DOHH2 (cell line): Measurements from ENCODE around the gene ZBTB33.
A peak's percentile ranks its signal among the peaks of the same experiment; 100 is the strongest.

Source experiments
- H3F3A ChIP-seq: fragments of 200-600 bp; sonication (generic), shearing (Covaris generic); 2 replicates; pipeline ENCODE4 v1.6.0; 2016; ENCODE audit warnings: antibody characterized with exemption, mild to moderate bottlenecking; ENCODE audit not compliant: control insufficient read depth, insufficient read depth
- H3K27ac ChIP-seq: fragments of 200-600 bp; sonication (generic); 2 replicates; pipeline ENCODE4 v1.5.1; 2014; ENCODE audit warnings: low read depth, mild to moderate bottlenecking, low read length, moderate library complexity
- H3K27me3 ChIP-seq: fragments of 200-600 bp; sonication (generic); 2 replicates; pipeline ENCODE4 v1.6.1; 2014; ENCODE audit warnings: mild to moderate bottlenecking, low read length, mixed read lengths; ENCODE audit not compliant: control insufficient read depth
- H3K36me3 ChIP-seq: fragments of 200-600 bp; sonication (generic); 2 replicates; pipeline ENCODE4 v1.6.1; 2014; ENCODE audit warnings: mild to moderate bottlenecking, low read length, moderate library complexity, mixed read lengths; ENCODE audit not compliant: control insufficient read depth
- H3K4me1 ChIP-seq: fragments of 200-600 bp; sonication (generic); 2 replicates; pipeline ENCODE4 v1.6.1; 2014; ENCODE audit warnings: mild to moderate bottlenecking, low read length, mixed read lengths; ENCODE audit not compliant: control insufficient read depth
- H3K4me2 ChIP-seq: fragments of 200-600 bp; sonication (generic); 2 replicates; pipeline ENCODE4 v1.6.0; 2014; ENCODE audit warnings: mild to moderate bottlenecking, low read length, moderate library complexity
- H3K4me3 ChIP-seq: fragments of 200-600 bp; sonication (generic); 2 replicates; pipeline ENCODE4 v1.5.1; 2014; ENCODE audit warnings: mild to moderate bottlenecking, low read length, mixed read lengths
- H3K79me2 ChIP-seq: fragments of 200-600 bp; sonication (generic); 2 replicates; pipeline ENCODE4 v1.6.1; 2014; ENCODE audit warnings: mild to moderate bottlenecking, low read length, mixed read lengths; ENCODE audit not compliant: control insufficient read depth
- H3K9me2 ChIP-seq: fragments of 200-600 bp; sonication (generic); replicated peaks from 2 replicates; pipeline ENCODE4 v1.6.1; 2014; ENCODE audit warnings: mild to moderate bottlenecking, low read length, mixed read lengths; ENCODE audit not compliant: control insufficient read depth
- H3K9me3 ChIP-seq: fragments of 200-600 bp; sonication (generic); 2 replicates; pipeline ENCODE4 v1.6.1; 2014; ENCODE audit warnings: antibody characterized with exemption, low read length, mixed read lengths; ENCODE audit not compliant: control insufficient read depth, insufficient read depth
- H4K20me1 ChIP-seq: fragments of 200-600 bp; sonication (generic); 2 replicates; pipeline ENCODE4 v1.6.0; 2014; ENCODE audit warnings: low read depth, mild to moderate bottlenecking, antibody characterized with exemption, low read length, moderate library complexity; ENCODE audit not compliant: control insufficient read depth, insufficient read depth
- CTCF ChIP-seq: fragments of 200-600 bp; sonication (generic); IDR thresholded peaks from one replicate; pipeline ENCODE4 v1.5.1; 2014; ENCODE audit warnings: antibody characterized with exemption, mild to moderate bottlenecking, low read depth, low read length; ENCODE audit not compliant: poor library complexity, severe bottlenecking
- EZH2phosphoT487 ChIP-seq: fragments of 200-600 bp; sonication (generic); IDR thresholded peaks from 2 replicates; pipeline ENCODE4 v1.6.1; 2017; ENCODE audit warnings: borderline replicate concordance, mild to moderate bottlenecking, antibody characterized with exemption, low read length, moderate library complexity, mixed read lengths

ZBTB33 gene

GRCh38 chrX:120299928-120300327, 49.3 kb downstream of the ZBTB33 start:
- H3K9me2 ChIP-seq: no peaks in the 10 kb centered on the region
- no peaks in the 10 kb centered on the region for H3K27me3 ChIP-seq
- H3K4me2 ChIP-seq: no peak overlapping the region
- no peak overlapping the region for H3K4me3 ChIP-seq
- no peaks in the 10 kb centered on the region for H4K20me1 ChIP-seq
- H3K9me3 ChIP-seq: no peaks in the 10 kb centered on the region
- H3K4me1 ChIP-seq: peaks cover 41% of the 10 kb centered on the region
- no peak for TF ChIP-seq CTCF
- no peak for TF ChIP-seq EZH2phosphoT487
- no peaks in the 10 kb centered on the region for H3K36me3 ChIP-seq
- no peaks in the 10 kb centered on the region for H3F3A ChIP-seq
- H3K79me2 ChIP-seq: no peaks in the 10 kb centered on the region
- no peak overlapping the region for H3K27ac ChIP-seq

DNA sequence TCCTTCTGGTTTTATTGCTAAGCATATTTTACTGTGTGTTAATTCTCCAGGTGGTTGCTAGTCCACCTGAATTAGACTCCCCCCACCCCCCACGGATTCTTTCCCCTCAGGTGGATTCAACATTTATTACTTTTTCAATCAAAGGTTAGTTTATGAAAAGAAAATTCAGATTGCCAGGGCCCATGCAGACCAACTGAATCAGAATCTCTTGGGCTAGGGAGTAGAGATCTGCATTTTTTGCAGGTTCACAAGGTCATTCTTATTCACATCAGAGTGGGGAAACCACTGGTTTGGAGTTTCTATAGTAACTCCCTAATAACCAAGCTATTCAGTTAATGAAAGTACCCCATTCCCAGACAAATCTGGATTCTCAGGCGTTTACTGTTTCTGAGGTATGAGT, 50.9 kb downstream of the ZBTB33 start:
- H3K9me2 ChIP-seq: no peaks in the 10 kb centered on the region
- peak overlapping the region; percentile 47; the same call in 1 of the 2 replicates for H3K27ac ChIP-seq
- TF ChIP-seq EZH2phosphoT487 (no peak), CTCF (no peak)
- H3K9me3 ChIP-seq: no peaks in the 10 kb centered on the region
- peak overlapping the region; percentile 56; the same call in 1 of the 2 replicates for H3K4me3 ChIP-seq
- H3K27me3 ChIP-seq: no peaks in the 10 kb centered on the region
- H3K79me2 ChIP-seq: no peaks in the 10 kb centered on the region
- no peaks in the 10 kb centered on the region for H3F3A ChIP-seq
- H3K4me2 ChIP-seq: peak overlapping the region; percentile 65
- H3K36me3 ChIP-seq: no peaks in the 10 kb centered on the region
- H4K20me1 ChIP-seq: no peaks in the 10 kb centered on the region
- peaks cover 51% of the 10 kb centered on the region for H3K4me1 ChIP-seq

GRCh38 chrX:120301960-120302359, 51.3 kb downstream of the ZBTB33 start:
- no peaks in the 10 kb centered on the region for H3K9me3 ChIP-seq
- peaks cover 51% of the 10 kb centered on the region for H3K4me1 ChIP-seq
- H3K4me2 ChIP-seq: peak overlapping the region; percentile 65

More at GRCh38 chrX:120301960-120302359, 51.3 kb downstream of the ZBTB33 start:
- H3K9me2 ChIP-seq: no peaks in the 10 kb centered on the region
- no peaks in the 10 kb centered on the region for H3K79me2 ChIP-seq
- no peak for TF ChIP-seq CTCF
- no peak for TF ChIP-seq EZH2phosphoT487
- no peaks in the 10 kb centered on the region for H3F3A ChIP-seq
- H3K36me3 ChIP-seq: no peaks in the 10 kb centered on the region
- no peaks in the 10 kb centered on the region for H4K20me1 ChIP-seq
- H3K27ac ChIP-seq: peak overlapping the region; percentile 47
- H3K4me3 ChIP-seq: peak overlapping the region; percentile 56
- H3K27me3 ChIP-seq: no peaks in the 10 kb centered on the region
